Activated CD8-positive, alpha-beta memory T cell treated with anti-CD3 and anti-CD28 coated beads for 24 hours (primary cell): ENCODE results near the gene PLCB2.

Experiments
- DNase-seq: peaks from one replicate; pipeline ENCODE4 v3.0.0-alpha.2; 2020

Gene PLCB2

GRCh38 chr15:40283615-40284300 lies 24.0 kb downstream of the PLCB2 start:
- no peak for DNase-seq

DNA sequence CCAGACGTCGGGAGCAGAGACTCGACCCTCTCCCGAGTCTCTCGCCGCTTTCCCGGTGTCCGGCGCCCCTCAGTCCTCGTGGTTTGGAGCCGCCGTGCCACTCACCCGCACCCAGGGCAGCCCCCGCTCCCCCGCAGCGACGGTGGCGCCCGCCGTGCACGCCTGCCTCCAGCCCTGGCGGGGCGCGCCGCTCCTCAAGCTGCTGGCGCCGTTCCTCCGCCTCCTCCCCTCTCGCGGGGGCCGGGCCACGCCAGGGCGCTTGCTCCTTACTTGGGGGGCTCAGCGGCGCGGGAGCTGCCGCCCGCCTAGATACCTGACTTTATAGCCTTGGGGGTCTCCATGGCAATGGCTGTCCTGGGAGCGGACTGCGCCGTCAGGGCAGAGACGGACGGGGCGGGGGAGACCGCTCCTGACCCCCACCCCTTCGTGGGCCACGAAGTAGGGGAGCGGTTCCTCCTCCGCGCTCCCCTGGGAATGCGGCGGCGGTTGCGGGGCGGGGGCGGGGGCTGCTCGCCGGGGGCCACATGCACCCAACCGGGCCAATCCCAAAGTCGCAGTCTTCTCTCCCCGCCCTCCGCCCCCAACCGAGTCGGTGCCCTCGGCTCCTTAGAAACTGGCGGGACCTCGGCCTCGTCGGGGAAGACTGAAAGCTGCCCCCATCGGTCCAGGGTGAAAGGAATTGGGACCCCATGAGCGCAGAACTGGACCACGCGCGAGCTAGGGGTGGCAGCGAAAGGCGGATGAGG lies 24.7 kb downstream of the PLCB2 start, which contains the start of gene ANKRD63:
Gene ANKRD63 (minus strand): TSS at position 196 of the 746 bp plus-strand sequence. CDS start 478 bp downstream, outside the sequence.
- peak; percentile 83 for DNase-seq

- no peak for DNase-seq
Observed at GRCh38 chr15:40282147-40282868, 25.4 kb downstream of the PLCB2 start.

- DNase-seq, result no peak
Observed at GRCh38 chr15:40281801-40282146, 26.0 kb downstream of the PLCB2 start.

DNA sequence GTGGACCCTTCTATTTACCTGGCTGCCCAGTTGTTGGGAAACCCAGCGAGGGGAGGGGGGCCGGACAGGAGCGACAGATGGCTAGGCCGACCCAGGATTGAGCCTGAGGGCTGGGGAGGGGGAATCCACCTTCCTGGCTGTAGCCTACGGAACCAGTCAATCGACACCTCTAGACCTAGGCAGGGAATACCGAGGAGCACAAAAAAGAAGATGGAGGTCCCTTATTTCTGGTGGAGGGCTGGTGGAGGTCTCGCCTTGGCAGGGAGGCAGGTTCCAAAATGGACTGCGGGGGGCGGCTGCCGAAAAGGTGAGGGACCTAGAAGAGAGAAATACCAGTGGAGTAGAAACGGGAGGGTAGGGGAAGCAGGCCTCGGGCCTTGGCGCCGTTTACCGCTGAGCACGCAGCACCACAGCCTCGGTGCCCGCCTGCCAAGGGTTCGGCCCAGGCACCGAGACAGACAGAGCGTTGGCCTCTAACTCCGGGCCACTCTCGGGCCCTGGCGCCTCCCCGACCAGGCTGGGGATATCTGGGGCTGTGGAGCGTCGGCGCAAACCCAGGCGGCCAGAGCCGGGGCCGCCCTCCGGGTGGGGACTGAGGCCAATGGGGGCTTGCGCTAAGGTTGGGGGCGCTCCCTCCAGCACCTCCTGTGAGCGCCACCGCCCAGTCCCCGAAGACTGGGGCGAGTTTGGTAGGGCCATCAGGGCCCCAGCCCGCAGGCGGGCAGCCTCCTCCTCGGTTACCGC lies 26.5 kb downstream of the PLCB2 start:
- no peak for DNase-seq

DNA sequence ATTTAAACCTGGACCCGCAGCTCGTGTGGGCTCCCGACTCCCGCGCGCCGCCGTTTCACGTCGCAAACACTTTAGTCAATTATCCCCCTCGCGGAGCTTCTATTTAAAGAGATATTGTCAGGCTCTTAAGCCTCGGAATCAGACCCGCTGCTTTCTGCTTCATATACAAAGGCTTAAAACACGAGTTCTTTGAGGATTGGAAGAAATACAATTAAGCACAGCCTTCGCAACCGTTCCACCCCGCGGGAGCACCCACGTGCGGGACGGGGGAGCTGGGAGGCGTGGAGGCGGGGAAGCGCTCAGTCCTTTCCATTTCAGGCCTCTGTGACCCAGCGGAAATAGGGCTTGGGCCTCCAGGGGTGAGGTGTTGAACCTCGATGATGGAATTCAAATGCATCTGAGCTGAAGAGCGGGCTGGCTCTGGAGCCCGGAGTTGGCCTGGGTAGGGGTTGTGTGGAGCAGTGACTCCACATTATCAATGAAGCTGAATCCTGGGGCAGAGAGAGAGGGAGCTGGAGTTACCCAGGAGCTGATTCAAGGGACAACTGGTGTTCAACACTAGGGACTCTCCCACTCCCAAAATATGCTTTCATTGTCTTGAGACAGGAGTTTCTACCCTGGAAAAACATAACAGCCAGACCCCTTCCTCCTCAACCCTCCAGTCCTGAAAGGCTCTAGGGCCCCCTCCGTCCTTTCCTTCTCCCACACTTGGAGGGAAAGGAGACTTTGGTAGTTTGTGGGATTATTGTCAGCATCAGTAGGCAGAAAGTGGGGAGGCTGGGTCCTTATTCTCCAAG lies 27.3 kb downstream of the PLCB2 start:
- no peak for DNase-seq

DNA sequence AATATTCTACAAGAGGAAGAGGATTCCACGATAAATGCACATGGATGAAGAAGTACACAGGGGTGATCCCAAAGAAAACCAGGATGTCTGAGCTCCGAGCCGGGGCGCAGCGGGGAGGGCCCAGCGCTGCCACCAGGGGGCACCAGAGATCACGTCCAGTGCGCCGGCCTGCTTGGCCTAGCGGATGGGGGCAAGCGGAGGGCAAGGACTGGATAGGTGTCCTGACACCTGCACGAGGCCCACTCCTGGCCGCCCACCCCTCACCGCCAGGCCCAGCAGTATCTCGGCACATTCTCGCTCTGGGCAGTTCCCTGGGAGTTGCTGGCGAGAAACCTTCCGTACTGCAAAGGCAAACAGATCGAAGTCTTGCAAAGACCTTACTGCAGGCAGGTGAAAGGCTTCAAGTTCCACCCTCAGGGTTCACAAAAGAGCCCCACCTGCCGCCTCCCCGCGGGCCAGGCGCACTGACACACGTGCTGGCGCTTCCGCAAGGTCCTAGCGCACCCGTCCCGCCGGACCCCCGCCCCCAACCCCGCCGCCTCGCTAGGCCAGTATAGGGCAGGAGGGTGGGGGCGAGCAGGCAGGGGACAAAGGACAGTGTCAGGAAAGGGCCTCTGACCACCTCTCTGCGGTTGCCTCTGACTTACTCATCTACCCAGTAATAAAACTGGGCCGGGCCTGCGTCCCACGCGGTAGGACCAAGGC lies 28.1 kb downstream of the PLCB2 start:
- DNase-seq, result peak; percentile 91

- no peak for DNase-seq
Observed at GRCh38 chr15:40278026-40278425, 29.7 kb downstream of the PLCB2 start.

DNA sequence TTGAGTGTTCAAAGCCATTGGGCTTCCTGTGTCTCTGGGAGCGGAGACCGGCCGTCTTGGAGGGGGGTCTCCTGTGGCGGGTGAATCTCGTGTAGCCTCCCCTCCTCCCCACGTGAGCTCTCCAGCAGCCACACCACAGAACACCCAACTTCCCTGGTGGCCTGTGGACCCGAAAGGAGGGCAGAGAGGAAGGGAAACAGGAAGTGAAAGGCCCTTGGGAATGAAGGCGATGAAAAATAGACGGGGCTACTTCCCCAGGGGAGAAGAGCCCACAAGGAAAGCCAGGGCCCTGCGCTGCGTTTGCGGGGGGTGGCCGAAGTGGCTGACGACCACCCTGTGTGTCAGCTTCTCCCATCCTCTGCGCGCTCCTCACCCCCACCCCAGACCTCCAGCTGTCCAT lies 30.3 kb downstream of the PLCB2 start:
- no peak for DNase-seq

- no peak for DNase-seq
Observed at GRCh38 chr15:40276927-40277326, 30.8 kb downstream of the PLCB2 start.

DNA sequence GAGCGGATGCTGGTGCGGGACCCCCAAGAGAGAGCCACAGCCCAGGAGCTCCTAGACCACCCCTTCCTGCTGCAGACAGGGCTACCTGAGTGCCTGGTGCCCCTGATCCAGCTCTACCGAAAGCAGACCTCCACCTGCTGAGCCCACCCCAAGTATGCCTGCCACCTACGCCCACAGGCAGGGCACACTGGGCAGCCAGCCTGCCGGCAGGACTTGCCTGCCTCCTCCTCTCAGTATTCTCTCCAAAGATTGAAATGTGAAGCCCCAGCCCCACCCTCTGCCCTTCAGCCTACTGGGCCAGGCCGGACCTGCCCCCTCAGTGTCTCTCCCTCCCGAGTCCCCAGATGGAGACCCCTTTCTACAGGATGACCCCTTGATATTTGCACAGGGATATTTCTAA lies 31.8 kb downstream of the PLCB2 start:
- no peak for DNase-seq

GRCh38 chr15:40275523-40275922 lies 32.2 kb downstream of the PLCB2 start:
- no peak for DNase-seq

- DNase-seq, result peak; percentile 98
Observed at GRCh38 chr15:40274350-40275274, 33.1 kb downstream of the PLCB2 start.

DNA sequence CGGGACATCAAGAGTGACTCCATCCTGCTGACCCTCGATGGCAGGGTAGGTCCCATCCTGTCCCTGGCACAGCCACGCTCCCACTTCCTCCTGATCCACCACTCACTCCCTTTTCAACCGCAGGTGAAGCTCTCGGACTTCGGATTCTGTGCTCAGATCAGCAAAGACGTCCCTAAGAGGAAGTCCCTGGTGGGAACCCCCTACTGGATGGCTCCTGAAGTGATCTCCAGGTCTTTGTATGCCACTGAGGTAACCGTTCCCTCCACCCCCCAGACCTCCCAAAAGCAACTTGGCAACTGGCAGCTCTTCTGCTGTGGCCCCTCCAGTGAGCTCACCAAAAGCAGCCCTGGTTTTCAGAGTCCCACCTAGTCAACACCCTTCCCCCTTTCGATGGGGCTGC lies 34.3 kb downstream of the PLCB2 start:
- DNase-seq, result no peak

DNA sequence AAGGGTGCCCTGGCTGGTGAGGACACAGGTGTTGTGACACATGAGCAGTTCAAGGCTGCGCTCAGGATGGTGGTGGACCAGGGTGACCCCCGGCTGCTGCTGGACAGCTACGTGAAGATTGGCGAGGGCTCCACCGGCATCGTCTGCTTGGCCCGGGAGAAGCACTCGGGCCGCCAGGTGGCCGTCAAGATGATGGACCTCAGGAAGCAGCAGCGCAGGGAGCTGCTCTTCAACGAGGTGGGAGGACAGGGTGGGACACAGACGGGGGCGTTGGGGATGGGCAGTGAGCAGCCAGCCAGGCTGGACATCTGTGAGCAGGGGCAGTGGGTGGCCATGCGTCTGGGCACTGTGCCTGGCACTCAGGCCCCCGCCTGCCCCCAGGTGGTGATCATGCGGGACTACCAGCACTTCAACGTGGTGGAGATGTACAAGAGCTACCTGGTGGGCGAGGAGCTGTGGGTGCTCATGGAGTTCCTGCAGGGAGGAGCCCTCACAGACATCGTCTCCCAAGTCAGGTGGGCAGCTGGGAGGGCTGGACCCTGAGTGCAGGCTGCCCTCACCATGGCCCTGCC lies 35.2 kb downstream of the PLCB2 start:
- no peak for DNase-seq

DNA sequence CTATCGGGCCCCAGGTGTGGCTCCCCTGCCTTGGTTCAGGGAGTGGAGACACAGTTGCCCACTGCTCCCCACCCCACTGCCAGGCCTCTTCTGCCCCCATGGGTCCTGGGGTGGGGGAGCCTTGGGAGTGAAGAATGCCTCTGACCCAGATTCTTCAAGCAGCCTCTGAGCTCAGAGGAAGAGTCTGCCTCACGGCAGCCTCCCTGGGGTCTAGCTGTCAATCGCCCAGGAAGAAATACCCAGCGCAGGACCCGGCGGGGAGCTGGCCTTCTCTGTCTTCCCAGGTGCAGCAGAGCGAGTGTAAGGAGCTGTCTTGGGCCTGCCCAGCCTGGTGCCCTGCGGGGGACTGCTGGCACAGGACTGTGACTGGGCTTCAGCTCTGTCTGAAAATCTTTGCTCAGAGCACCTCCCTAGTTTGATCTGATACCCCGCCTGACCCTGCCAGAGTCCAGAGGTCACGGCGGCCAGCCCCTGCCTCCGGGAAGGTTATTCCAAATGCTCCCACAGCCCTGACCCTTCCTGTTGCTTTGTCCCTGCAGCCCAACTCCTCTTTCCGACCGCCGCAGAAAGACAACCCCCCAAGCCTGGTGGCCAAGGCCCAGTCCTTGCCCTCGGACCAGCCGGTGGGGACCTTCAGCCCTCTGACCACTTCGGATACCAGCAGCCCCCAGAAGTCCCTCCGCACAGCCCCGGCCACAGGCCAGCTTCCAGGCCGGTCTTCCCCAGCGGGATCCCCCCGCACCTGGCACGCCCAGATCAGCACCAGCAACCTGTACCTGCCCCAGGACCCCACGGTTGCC lies 35.9 kb downstream of the PLCB2 start:
- no peak for DNase-seq

DNA sequence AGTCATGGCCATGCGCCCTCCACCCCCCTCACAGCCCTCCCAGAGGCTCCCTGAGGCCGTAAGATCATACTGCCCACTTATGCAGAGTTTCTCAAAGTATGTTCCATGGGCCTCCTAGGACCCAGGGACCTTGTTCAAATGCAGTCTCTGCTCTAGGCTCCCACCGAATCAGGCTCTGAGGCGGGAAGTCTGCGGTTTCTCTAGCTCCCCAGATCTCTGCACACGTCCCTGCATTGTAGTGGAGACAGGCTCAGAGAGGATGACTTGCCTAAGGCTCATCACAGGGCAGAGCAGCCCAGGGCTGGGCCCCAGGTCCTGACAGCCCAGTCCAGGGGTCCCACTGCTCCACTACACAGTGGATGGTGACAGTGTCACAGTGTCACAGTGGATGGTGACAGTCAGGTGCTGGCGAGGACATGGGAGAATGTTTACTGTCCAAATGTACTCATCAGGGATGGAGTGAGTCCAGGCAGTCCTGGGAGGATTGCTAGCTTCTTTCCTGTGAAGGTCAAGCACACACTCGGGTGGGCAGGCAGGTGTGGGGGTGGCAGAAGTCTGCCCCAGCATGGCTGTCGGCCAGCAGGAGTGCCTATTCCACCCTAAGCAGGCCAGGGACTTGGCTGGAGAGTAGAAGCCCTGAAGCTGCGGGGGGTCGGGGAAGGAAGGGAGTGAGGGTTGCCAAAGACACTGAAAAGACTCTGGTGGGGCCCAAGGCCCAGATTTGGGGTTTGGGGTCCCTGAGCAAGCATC lies 37.3 kb downstream of the PLCB2 start:
- DNase-seq, result no peak

DNA sequence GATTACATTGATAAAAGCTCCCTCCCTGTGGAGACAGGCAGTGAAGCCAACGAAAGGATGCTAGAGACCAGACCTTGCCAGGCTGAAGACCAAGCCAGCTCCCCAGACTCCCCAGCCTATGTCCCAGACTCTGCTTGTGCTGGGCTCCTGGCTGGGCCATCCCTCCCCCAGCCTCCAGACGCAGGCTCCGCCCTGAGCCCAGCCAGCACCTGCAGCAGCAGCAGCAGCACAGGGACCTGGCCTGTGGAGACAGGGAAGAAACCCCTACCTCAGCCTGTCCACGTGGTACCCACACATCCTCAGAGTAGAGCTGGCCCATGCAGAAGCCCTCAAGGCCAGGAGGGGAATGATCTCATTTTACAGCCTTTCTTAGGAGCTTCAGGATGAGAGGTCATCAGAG lies 38.1 kb downstream of the PLCB2 start:
- DNase-seq, result no peak

- DNase-seq, result no peak
Observed at GRCh38 chr15:40267670-40268069, 40.1 kb downstream of the PLCB2 start.
